Activated CD4-positive, alpha-beta T cell treated with anti-CD3 and anti-CD28 coated beads, Interleukin-2, Interleukin-6, amounts not matched to agents 100 ng/mL and 50 ng/mL, durations not matched to agents 16 hours and 8 hours (primary cell): ENCODE data around the gene TRIP4.
A peak's percentile ranks its signal among the peaks of the same experiment; 100 is the strongest.
"Not testable (repeated sequence)": the region's sequence is repeated elsewhere in the genome, so short reads cannot be mapped to it uniquely, and the experiment has no call there.

Source experiments
- DNase-seq: peaks from one replicate; pipeline ENCODE4 v3.0.0-alpha.2; 2020

The TRIP4 gene

GRCh38 chr15:64490598-64491259 lies 103.1 kb downstream of the TRIP4 start:
- no peak for DNase-seq

- DNase-seq: no peak
These were observed 106.0 kb downstream of the TRIP4 start for GRCh38 chr15:64493641-64494040.

- not testable (repeated sequence) for DNase-seq
These were observed 108.3 kb downstream of the TRIP4 start for GRCh38 chr15:64495968-64496367.

- DNase-seq: no peak
These were observed 113.2 kb downstream of the TRIP4 start for GRCh38 chr15:64500695-64501395.

DNA sequence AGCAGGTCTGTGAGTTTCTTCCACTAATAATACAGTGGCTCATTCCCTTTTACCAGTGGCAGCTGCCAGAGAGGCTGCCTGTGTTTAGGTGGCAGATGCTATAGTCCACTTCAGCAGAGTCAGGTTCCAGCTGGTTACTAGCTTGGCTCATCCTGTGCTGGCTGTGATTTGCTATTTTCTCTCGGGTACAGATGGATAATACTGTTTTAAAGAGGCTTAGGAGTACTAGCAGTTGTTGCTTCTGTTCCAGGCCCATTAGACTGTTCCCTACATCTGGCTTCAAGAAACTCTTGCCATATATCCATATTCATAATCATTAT lies 113.7 kb downstream of the TRIP4 start:
- no peak for DNase-seq

GRCh38 chr15:64502151-64502550 lies 114.5 kb downstream of the TRIP4 start:
- DNase-seq: no peak

GRCh38 chr15:64502551-64502950 lies 114.9 kb downstream of the TRIP4 start:
- DNase-seq: no peak

- peak; percentile 6 for DNase-seq
These were observed 115.6 kb downstream of the TRIP4 start for GRCh38 chr15:64503197-64503596.

DNA sequence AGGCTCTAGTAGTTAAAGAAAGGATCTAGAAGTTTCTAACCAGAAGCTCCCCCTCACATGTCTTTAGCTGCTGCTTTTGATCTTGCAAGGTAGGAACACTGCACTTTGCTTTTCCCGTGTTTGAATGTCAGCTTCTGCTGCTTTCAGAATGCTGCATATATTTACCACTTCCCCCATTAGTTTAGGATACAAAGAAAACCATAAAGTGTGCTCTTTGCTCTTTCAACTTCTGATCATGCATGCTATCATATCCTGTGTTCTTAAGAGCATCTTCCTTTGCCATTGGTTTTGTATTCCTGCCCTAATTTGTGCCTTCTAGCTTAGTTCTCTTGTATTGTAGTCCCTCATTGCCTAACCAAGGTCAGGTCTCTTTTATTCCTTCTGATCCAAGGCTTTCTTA lies 116.0 kb downstream of the TRIP4 start:
- DNase-seq: no peak
